Muscle layer of duodenum (tissue), 2 donors: ENCODE measurements around the gene KIF18B.
"Not testable (repeated sequence)": the region's sequence is repeated elsewhere in the genome, so short reads cannot be mapped to it uniquely, and the experiment has no call there.

Source experiments
- H3K27ac ChIP-seq: one replicate; pipeline ENCODE4 v1.7.0; 2013; ENCODE audit warnings: mild to moderate bottlenecking, low read length
- H3K27me3 ChIP-seq: one replicate; pipeline ENCODE4 v1.7.0; 2013; ENCODE audit warnings: low read depth, mild to moderate bottlenecking, control low read depth, low read length
- H3K36me3 ChIP-seq, 2 donors: one replicate each; pipeline ENCODE4 v1.7.0; 2013; ENCODE audit warnings: low read length in 2 of 2, control low read depth in 1 of 2, mild to moderate bottlenecking in 1 of 2; ENCODE audit not compliant: insufficient read depth in 2 of 2, control insufficient read depth in 1 of 2
- H3K4me1 ChIP-seq, 2 donors: one replicate each; pipeline ENCODE4 v1.7.0; 2013; ENCODE audit warnings: low read length in 2 of 2, mild to moderate bottlenecking in 2 of 2, control low read depth in 1 of 2, moderate library complexity in 1 of 2; ENCODE audit not compliant: insufficient read depth in 2 of 2, control insufficient read depth in 1 of 2
- H3K4me3 ChIP-seq, 2 donors: one replicate each; pipeline ENCODE4 v1.7.0; 2013; ENCODE audit warnings: low read length in 2 of 2, low read depth in 1 of 2, mild to moderate bottlenecking in 1 of 2
- H3K9me3 ChIP-seq, 2 donors: one replicate each; pipeline ENCODE4 v1.7.0; 2013; ENCODE audit warnings: low read length in 2 of 2, control low read depth in 1 of 2, mild to moderate bottlenecking in 1 of 2; ENCODE audit not compliant: control insufficient read depth in 1 of 2
- donor health status: healthy.

KIF18B gene

DNA sequence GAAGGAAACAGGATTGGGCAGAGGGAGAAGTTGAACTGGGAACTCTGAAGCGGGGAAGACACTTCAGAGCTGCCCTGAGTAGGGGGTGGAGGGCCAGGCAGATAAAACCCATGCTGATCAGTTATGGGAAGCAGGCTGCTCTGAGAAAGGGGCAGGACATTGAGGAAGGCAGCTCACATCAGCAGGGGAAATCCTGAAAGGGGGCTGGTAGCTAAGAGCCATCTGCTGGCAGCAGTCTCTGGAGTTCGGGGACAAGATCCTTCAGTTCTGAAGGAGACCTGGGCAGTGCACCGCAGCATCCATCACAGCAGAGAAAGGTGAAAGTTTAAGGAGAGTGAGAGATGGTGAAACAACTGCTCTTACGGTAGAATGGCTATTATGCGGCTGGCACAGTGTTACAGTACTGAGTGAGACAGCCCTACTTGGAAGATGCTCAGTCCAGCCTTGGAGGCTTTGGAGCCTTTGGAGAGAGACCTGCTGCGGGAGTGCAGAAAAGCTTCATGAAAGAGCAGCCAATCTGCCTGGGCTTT, 5.4 kb upstream of the KIF18B start:
- Histone ChIP-seq H3K4me1 (peaks cover 0 to 3% of the 10 kb centered on the region in 2 donors), H3K27me3 (no peaks in the 10 kb centered on the region), H3K4me3 (no peak overlapping the region), H3K36me3 (no peaks in the 10 kb centered on the region), H3K27ac (no peak overlapping the region), H3K9me3 (no peaks in the 10 kb centered on the region)

DNA sequence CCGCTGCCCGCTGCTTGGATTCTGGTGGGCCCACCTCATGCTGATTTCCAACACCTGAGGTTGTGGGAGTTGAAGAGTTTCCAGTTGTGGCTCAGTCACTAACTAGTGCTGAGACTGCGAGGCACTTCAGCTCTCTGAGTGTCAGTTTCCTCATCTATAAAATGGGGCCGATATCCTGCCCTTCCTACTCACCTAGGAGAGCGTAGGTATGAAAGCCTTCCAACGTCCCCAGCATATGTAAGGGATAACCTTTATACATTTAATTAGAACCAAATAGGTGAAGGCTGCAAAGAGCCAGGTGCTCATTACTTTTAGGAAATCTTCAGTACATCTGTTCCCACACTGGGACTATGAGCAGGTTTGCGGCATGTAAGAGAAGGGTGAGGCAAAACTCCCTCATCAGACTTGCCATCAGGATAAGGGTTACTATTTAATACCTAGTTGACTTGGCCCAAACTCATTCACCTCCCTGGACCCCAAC, 782 bp upstream of the KIF18B start:
- no peaks in the 10 kb centered on the region for H3K36me3 ChIP-seq
- peaks cover 0 to 10% of the 10 kb centered on the region in 2 donors for H3K4me1 ChIP-seq
- H3K4me3 ChIP-seq = peak overlapping the region; percentile 74 to 80
- H3K9me3 ChIP-seq = no peaks in the 10 kb centered on the region
- H3K27me3 ChIP-seq = no peaks in the 10 kb centered on the region
- no peak overlapping the region for H3K27ac ChIP-seq

DNA sequence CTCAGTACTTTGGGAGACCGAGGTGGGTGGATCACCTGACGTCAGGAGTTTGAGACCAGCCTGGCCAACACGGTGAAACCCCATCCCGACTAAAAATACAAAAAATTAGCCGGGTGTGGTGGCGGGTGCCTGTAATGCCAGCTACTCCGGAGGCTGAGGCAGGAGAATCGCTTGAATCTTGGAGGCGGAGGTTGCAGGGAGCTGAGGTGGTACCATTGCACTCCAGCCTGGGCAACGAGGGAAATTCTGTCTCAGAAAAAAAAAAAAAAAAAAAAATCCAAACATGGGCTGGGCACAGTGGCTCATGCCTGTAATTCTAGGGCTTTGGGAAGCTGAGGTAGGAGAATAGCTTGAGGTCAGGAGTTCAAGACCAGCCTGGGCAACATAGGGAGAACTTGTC, 1.9 kb downstream of the KIF18B start:
- H3K4me1 ChIP-seq, H3K27ac ChIP-seq, H3K4me3 ChIP-seq, H3K27me3 ChIP-seq, H3K36me3 ChIP-seq, H3K9me3 ChIP-seq: not testable (repeated sequence)

DNA sequence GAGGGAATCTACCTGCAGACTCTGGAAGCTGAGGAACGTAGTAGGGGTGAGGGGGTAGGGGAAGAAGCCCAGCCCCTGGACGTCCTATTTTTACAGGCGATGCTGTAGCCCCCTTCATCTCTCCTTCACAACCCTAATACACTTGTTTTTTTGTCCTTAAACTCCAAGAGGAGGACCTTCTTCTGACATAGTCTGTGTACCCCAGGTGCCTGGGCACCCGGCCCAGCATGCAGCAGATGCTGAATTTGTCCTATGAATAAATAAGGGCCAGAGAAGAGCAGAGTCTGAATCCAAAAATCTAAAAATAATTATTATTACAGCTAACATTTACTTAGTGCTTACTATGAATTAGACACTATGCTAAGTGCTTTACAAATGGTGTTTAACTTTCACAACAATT, 5.1 kb downstream of the KIF18B start:
- no peak overlapping the region for H3K27ac ChIP-seq
- no peak overlapping the region for H3K4me3 ChIP-seq
- H3K27me3 ChIP-seq = no peaks in the 10 kb centered on the region
- no peaks in the 10 kb centered on the region for H3K36me3 ChIP-seq
- no peaks in the 10 kb centered on the region for H3K9me3 ChIP-seq
- peaks cover 0 to 5% of the 10 kb centered on the region in 2 donors for H3K4me1 ChIP-seq

DNA sequence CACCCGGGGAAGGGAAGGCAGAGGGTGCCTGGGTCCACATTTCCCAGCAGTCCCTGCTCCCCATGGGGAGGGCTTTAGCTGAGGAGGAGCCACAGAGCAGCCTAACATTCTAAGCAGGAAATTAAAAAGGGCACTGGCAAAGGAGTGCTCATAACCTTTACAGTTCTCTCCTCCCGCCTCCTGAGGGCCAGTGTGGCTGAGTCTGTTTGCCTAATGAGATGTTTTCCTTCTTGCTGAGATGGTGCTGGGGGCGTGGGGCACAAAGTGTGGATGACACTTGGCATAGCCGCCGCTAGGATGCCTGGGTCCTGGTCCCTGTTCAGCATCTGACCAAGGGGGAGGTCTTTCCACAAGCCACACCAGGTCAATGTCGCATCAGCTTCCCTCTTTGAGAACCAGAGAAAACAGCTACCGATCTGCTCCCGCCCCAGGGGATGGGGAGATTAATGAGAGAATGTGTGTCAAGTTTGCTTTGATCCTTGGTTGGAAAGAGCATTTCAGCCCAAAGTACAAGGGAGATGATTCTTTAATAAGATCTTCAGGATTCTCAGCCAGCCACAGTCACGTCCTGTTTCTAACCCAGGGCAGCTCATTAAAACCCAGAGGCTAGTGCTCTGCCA, 5.8 kb downstream of the KIF18B start:
- Histone ChIP-seq H3K9me3 (no peaks in the 10 kb centered on the region), H3K4me1 (no peaks in the 10 kb centered on the region), H3K27ac (no peak overlapping the region), H3K36me3 (no peaks in the 10 kb centered on the region), H3K27me3 (no peaks in the 10 kb centered on the region), H3K4me3 (no peak overlapping the region)

DNA sequence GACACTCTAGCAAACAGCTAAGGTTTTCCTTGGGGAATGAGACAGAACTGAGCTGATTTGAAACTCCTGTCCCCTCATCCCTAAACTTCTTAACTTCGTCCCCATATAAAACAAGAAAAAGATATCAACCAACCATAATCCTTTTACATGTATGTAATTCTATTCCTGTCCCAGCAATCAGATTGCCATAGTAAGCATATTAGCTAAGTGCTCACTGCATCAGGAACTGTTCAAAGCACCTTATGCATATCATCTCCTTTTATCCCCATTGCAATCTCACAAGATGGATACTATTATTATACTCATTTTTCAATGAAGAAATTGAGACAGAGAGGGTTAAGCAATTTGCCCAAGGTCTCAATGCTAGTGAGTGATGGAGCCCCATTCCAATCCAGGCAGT, 6.8 kb downstream of the KIF18B start:
- Histone ChIP-seq H3K4me3 (no peak overlapping the region), H3K27ac (no peak overlapping the region), H3K9me3 (no peaks in the 10 kb centered on the region), H3K27me3 (no peaks in the 10 kb centered on the region), H3K4me1 (no peaks in the 10 kb centered on the region), H3K36me3 (no peaks in the 10 kb centered on the region)

DNA sequence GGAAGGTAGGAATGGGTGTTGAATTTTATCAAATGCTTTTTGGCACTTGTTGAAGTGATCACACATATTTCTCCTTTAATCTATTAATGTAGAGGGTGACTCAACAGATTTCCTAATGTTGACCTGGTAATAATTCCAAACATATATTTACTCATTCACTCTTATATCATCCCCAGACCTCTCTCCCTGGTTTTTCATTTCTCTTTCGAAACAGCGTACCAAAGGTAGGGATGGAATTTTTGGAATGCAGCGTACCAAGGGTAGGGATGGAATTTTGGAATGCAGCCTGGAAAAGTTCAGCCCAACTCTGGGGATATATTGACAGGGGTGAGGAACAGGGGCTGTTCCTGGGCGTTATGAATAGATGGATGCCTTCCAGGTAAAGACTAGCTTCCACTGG, 7.3 kb downstream of the KIF18B start:
- H3K9me3 ChIP-seq = no peaks in the 10 kb centered on the region
- H3K36me3 ChIP-seq = no peaks in the 10 kb centered on the region
- no peaks in the 10 kb centered on the region for H3K27me3 ChIP-seq
- no peak overlapping the region for H3K27ac ChIP-seq
- no peaks in the 10 kb centered on the region for H3K4me1 ChIP-seq
- no peak overlapping the region for H3K4me3 ChIP-seq

DNA sequence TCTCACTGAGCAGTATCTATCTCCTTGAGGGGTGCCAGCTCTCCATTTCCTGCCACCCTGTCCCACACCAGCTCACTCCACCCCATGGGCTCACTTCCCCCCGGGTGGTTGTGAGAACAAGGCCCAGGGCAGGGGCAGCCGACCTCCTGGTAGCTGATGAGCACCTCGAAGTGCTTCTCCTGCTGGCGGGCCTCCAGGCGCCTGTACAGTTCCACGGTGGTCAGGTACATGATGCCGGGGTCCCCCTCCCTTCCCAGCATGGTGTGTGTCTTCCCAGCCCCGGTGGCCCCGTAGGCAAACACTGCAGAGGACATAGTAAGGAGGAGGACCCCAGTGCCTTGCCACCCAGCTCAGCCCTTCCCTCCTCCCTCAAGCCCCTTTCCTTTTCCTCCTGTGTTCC, 12.5 kb downstream of the KIF18B start:
- Histone ChIP-seq H3K4me3 (no peak overlapping the region), H3K27ac (no peak overlapping the region), H3K4me1 (no peaks in the 10 kb centered on the region), H3K36me3 (no peaks in the 10 kb centered on the region), H3K9me3 (no peaks in the 10 kb centered on the region), H3K27me3 (no peaks in the 10 kb centered on the region)

DNA sequence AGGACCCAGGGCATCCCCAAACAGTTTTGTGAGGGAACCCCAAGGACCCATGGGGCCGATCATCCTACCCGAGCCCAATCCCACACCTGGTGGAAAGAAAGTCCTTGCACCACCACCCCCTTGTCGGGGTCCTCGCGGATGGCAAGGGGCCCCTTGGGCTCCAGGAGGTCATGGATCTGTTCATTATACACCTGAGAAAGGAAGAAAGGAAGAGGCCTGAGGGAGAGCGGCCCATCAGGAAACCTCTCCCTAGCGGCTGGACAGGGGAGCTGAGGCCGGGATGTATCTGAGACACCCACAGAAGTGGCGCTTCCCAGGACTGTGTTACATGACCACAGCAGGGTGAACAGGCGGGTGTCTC, 12.8 kb downstream of the KIF18B start:
- Histone ChIP-seq H3K9me3 (no peaks in the 10 kb centered on the region), H3K36me3 (no peaks in the 10 kb centered on the region), H3K4me3 (no peak overlapping the region), H3K27ac (no peak overlapping the region), H3K27me3 (no peaks in the 10 kb centered on the region), H3K4me1 (no peaks in the 10 kb centered on the region)

DNA sequence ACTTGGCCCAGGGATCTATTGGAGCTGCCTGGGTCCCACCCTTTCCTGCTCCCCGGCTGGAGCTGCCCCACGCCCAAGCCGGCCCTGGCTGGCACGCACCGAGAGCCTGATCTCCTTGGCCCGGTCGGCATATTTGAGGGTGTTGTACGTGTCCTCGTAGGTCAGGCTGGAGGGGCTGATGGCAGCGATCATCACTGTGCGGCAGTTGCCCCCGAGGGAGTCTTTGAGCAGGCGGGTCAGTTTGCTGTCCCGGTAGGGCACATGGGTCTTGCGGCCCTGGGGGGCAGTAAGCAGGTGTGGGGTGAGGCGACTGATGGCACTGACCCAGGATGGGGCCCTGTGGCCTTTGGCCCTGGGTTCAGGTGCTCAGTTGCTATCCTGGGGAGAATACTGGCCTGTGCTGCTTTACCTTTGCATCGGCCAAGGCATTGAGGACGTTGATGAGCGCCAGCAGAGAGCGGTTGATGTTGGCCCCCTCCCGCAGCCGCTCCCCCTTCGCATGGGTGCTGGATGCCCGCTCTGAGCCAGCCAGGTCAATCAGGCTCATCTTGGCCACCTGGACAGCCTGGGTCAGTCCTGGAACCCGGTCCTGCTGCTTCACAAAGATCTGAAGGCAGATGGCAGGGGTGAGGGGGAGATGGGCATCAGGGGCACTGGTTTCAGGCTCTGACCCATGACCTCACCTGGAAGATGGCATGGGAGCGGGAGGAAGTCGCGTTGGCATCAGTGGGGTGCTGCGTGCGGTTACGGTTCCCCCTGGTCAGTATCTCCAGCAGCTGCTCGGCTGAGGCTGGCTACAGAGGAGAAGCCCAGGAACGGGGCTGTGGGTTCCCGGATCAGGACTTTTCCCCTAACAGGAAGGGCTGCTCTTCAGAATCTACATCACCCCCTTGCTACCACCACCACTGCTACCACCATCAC, 13.5 kb downstream of the KIF18B start:
- Histone ChIP-seq H3K27me3 (no peaks in the 10 kb centered on the region), H3K36me3 (no peaks in the 10 kb centered on the region), H3K9me3 (no peaks in the 10 kb centered on the region), H3K4me1 (no peaks in the 10 kb centered on the region), H3K27ac (no peak overlapping the region), H3K4me3 (no peak overlapping the region)

DNA sequence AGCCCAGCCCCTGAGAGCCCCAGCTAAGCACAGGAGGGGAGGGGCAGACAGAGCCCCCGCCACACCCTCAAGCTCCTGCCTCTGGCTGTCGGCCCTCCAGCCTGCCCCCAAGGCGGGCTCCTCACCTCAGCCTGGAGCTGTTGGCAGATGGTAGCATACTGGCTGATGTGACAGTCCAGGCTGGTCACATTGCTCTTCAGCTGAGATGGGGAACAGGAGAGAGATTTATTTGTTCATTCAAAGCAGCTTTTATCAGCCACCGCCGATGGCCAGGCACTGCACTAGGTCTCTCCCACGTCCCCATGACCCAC, 14.8 kb downstream of the KIF18B start:
- Histone ChIP-seq H3K9me3 (no peaks in the 10 kb centered on the region), H3K4me3 (no peak overlapping the region), H3K27ac (no peak overlapping the region), H3K27me3 (no peaks in the 10 kb centered on the region), H3K4me1 (no peaks in the 10 kb centered on the region), H3K36me3 (no peaks in the 10 kb centered on the region)
